ENCODE data around the gene XIRP1.

Gene XIRP1

GRCh38 chr3:39134305-39134704, 58.1 kb downstream of the XIRP1 start:
- Histone ChIP-seq H3K4me2 (ENCODE audit: low read length) (no peak overlapping the region), H3K4me3 (ENCODE audit: low read length) (no peak overlapping the region), H3K27me3 (ENCODE audit: control insufficient read depth, low read length) (no peaks in the 10 kb centered on the region), H3K4me1 (ENCODE audit: control insufficient read depth, low read length) (no peaks in the 10 kb centered on the region), H4K20me1 (ENCODE audit: control insufficient read depth, insufficient read depth, low read depth, low read length) (no peaks in the 10 kb centered on the region), H3K27ac (ENCODE audit: low read depth, low read length) (no peak overlapping the region), H3K36me3 (ENCODE audit: control insufficient read depth, low read length) (no peaks in the 10 kb centered on the region), H3K9me2 (replicated peaks; ENCODE audit: control insufficient read depth, low read length) (no peaks in the 10 kb centered on the region), H3K79me2 (ENCODE audit: control insufficient read depth, low read length) (no peaks in the 10 kb centered on the region), H3F3A (ENCODE audit: control insufficient read depth, insufficient read depth) (no peaks in the 10 kb centered on the region), H3K9me3 (ENCODE audit: control insufficient read depth, insufficient read depth, low read length) (no peaks in the 10 kb centered on the region)
- no peak for TF ChIP-seq CTCF (IDR thresholded peaks at IDR 0.05; ENCODE audit: low read depth, low read length, poor library complexity, severe bottlenecking)
- no peak for TF ChIP-seq EZH2phosphoT487 (IDR thresholded peaks at IDR 0.05; ENCODE audit: borderline replicate concordance, low read length)

GRCh38 chr3:39133822-39134221, 58.6 kb downstream of the XIRP1 start:
- H3K4me1 ChIP-seq (ENCODE audit: control insufficient read depth, low read length) = no peaks in the 10 kb centered on the region; the same call in 1 of the 2 replicates
- no peaks in the 10 kb centered on the region for H3K36me3 ChIP-seq (ENCODE audit: control insufficient read depth, low read length)
- no peaks in the 10 kb centered on the region for H3F3A ChIP-seq (ENCODE audit: control insufficient read depth, insufficient read depth)
- no peak overlapping the region for H3K4me2 ChIP-seq (ENCODE audit: low read length)
- no peaks in the 10 kb centered on the region for H4K20me1 ChIP-seq (ENCODE audit: control insufficient read depth, insufficient read depth, low read depth, low read length)
- no peak overlapping the region for H3K27ac ChIP-seq (ENCODE audit: low read depth, low read length)
- H3K79me2 ChIP-seq (ENCODE audit: control insufficient read depth, low read length) = no peaks in the 10 kb centered on the region
- H3K27me3 ChIP-seq (ENCODE audit: control insufficient read depth, low read length) = no peaks in the 10 kb centered on the region
- no peaks in the 10 kb centered on the region for H3K9me3 ChIP-seq (ENCODE audit: control insufficient read depth, insufficient read depth, low read length)
- no peaks in the 10 kb centered on the region for H3K9me2 ChIP-seq (replicated peaks; ENCODE audit: control insufficient read depth, low read length)
- TF ChIP-seq CTCF (IDR thresholded peaks at IDR 0.05; ENCODE audit: low read depth, low read length, poor library complexity, severe bottlenecking) (no peak), EZH2phosphoT487 (IDR thresholded peaks at IDR 0.05; ENCODE audit: borderline replicate concordance, low read length) (no peak)
- H3K4me3 ChIP-seq (ENCODE audit: low read length) = no peak overlapping the region

Measured in DOHH2 (cell line).